Measurements from ENCODE around the gene SMARCD2. TPM values are rescaled to one million over a fixed set of nuclear protein-coding genes. Genes with fewer than 3 reads are reported as not detected.

Gene SMARCD2
- total RNA-seq, 1 donor from 2014 or later, result 18.8 TPM

Other genes starting within 250 kb of the SMARCD2 start
- 39.4 TPM for gene TACO1, start 241.8 kb downstream of the SMARCD2 start, total RNA-seq
- gene MAP3K3, start 220.3 kb downstream of the SMARCD2 start, total RNA-seq, result 101 TPM
- gene LIMD2, start 142.6 kb downstream of the SMARCD2 start, total RNA-seq, result 7.5 TPM
- 20.4 TPM for gene STRADA, start 100.9 kb downstream of the SMARCD2 start, total RNA-seq
- gene CCDC47, start 69.1 kb downstream of the SMARCD2 start, total RNA-seq, result 78.7 TPM
- 66.1 TPM for gene DDX42, start 68.5 kb downstream of the SMARCD2 start, total RNA-seq
- gene PSMC5, start 15.3 kb downstream of the SMARCD2 start, total RNA-seq, result 109 TPM
- 29.9 TPM for gene FTSJ3, start 15.0 kb downstream of the SMARCD2 start, total RNA-seq
- gene CSH2, start 31.0 kb upstream of the SMARCD2 start, total RNA-seq, result not detected
- not detected for gene GH2, start 39.3 kb upstream of the SMARCD2 start, total RNA-seq
- gene CSH1, start 53.9 kb upstream of the SMARCD2 start, total RNA-seq, result not detected
- not detected for gene CSHL1, start 68.6 kb upstream of the SMARCD2 start, total RNA-seq
- gene GH1, start 76.2 kb upstream of the SMARCD2 start, total RNA-seq, result not detected
- gene CD79B, start 89.6 kb upstream of the SMARCD2 start, total RNA-seq, result 2.7 TPM
- gene SCN4A, start 130.2 kb upstream of the SMARCD2 start, total RNA-seq, result 0.22 TPM
- gene PRR29, start 155.7 kb upstream of the SMARCD2 start, total RNA-seq, result 0.51 TPM
- 22.0 TPM for gene ICAM2, start 177.9 kb upstream of the SMARCD2 start, total RNA-seq